Measurements from ENCODE around the gene CSAD. TPM values are rescaled to one million over a fixed set of nuclear protein-coding genes. Genes with fewer than 3 reads are reported as not detected.
"Not testable (repeated sequence)": the region's sequence is repeated elsewhere in the genome, so short reads cannot be mapped to it uniquely, and the experiment has no call there.

The CSAD gene
- polyA plus RNA-seq, 1 donor (not counting 4 experiments of a cell fraction or from before 2014, with no cell fraction given), result 19.5 TPM

DNA sequence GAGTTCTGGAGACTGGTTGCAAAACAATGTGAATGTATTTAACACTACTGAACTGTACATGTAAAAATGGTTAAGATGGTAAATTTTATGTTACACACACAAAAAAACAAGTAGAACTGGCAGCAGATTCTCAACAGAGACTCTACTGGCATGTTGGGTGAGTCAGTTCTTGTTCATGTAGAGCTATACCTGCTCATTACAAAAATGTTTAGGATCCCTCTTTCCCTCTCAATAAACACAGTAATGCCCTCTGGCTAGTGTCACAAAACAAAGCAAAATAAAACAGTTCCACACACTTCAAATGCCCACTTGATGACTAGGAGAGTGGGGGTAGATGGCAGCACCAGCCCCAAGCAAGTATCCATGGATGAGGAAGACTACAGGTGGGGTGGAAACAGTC lies 13.9 kb downstream of the CSAD start:
- dilution Hi-C loops (cut with MboI; ENCODE audit: extremely low pct_ligation_motif_present, low sequenced_read_pairs), result no loop called here
- DNase-seq (ENCODE audit: low read depth, low spot score) (no peak), FAIRE-seq (no peak)
- TF ChIP-seq EZH2 (IDR thresholded peaks at IDR 0.05; ENCODE audit: low read length), result no peak
- TF ChIP-seq, protein P1, sequence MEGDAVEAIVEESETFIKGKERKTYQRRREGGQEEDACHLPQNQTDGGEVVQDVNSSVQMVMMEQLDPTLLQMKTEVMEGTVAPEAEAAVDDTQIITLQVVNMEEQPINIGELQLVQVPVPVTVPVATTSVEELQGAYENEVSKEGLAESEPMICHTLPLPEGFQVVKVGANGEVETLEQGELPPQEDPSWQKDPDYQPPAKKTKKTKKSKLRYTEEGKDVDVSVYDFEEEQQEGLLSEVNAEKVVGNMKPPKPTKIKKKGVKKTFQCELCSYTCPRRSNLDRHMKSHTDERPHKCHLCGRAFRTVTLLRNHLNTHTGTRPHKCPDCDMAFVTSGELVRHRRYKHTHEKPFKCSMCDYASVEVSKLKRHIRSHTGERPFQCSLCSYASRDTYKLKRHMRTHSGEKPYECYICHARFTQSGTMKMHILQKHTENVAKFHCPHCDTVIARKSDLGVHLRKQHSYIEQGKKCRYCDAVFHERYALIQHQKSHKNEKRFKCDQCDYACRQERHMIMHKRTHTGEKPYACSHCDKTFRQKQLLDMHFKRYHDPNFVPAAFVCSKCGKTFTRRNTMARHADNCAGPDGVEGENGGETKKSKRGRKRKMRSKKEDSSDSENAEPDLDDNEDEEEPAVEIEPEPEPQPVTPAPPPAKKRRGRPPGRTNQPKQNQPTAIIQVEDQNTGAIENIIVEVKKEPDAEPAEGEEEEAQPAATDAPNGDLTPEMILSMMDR (optimal IDR thresholded peaks at IDR 0.05 in 1 of 3, IDR thresholded peaks at IDR 0.05 in 1 of 3, conservative IDR thresholded peaks at IDR 0.05 in 1 of 3; ENCODE audit: extremely low read depth in 1 of 3, insufficient read depth in 2 of 3, low read length in 3 of 3), result no peak
- Histone ChIP-seq H4K20me1 (ENCODE audit: control insufficient read depth, extremely low read depth, insufficient read depth, low read length) (no peaks in the 10 kb centered on the region), H3K79me2 (ENCODE audit: control insufficient read depth, insufficient read depth, low read length) (no peaks in the 10 kb centered on the region), H3K36me3 (ENCODE audit: control insufficient read depth in 2 of 2, extremely low read depth in 1 of 2, insufficient read depth in 2 of 2, low read length in 2 of 2) (peaks cover 0 to 7% of the 10 kb centered on the region in 2 experiments), H3K4me2 (ENCODE audit: control insufficient read depth, extremely low read depth, insufficient read depth, low read depth, low read length) (no peak overlapping the region), H3K27ac (ENCODE audit: control insufficient read depth, insufficient read depth, low read length) (no peak overlapping the region), H2AFZ (ENCODE audit: control insufficient read depth, low read length) (no peak overlapping the region), H3K9me1 (ENCODE audit: control insufficient read depth, extremely low read depth, insufficient read depth, low read length) (no peaks in the 10 kb centered on the region), H3K27me3 (ENCODE audit: control insufficient read depth, extremely low read depth, insufficient read depth, low read length) (no peaks in the 10 kb centered on the region), H3K4me3 (ENCODE audit: control insufficient read depth in 2 of 3, extremely low read depth in 1 of 3, insufficient read depth in 2 of 3, low read depth in 1 of 3, low read length in 3 of 3) (no peak overlapping the region), H3K9me3 (ENCODE audit: control insufficient read depth, low read depth, low read length) (no peaks in the 10 kb centered on the region), H3K4me1 (ENCODE audit: control insufficient read depth, extremely low read depth, insufficient read depth, low read length) (peaks cover 7% of the 10 kb centered on the region), H3K9ac (ENCODE audit: control insufficient read depth, extremely low read depth, insufficient read depth, low read length) (no peak overlapping the region)

DNA sequence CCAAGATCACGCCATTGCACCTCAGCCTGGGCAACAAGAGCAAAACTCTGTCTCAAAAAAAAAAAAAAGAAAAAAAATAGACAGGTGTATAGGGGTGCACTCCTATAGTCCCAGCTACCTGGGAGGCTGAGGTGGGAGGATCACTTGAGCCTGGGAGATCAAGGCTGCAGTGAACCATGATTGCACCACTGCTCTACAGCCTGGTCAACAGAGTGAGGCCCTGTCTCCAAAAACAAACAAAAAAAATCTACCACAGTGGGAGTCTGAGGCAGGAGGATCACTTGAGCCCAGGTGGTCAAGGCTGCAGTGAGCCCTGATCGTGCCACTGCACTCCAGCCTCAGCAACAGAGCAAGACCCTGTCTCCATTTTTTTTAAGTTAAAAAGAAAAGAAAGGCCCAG lies 17.7 kb downstream of the CSAD start:
- dilution Hi-C loops (cut with MboI; ENCODE audit: extremely low pct_ligation_motif_present, low sequenced_read_pairs); H3K9me1 ChIP-seq (ENCODE audit: control insufficient read depth, extremely low read depth, insufficient read depth, low read length); DNase-seq (ENCODE audit: low read depth, low spot score); H3K4me2 ChIP-seq (ENCODE audit: control insufficient read depth, extremely low read depth, insufficient read depth, low read depth, low read length); H3K4me3 ChIP-seq (ENCODE audit: control insufficient read depth in 2 of 3, extremely low read depth in 1 of 3, insufficient read depth in 2 of 3, low read depth in 1 of 3, low read length in 3 of 3); H3K4me1 ChIP-seq (ENCODE audit: control insufficient read depth, extremely low read depth, insufficient read depth, low read length); H3K27ac ChIP-seq (ENCODE audit: control insufficient read depth, insufficient read depth, low read length); FAIRE-seq; H3K27me3 ChIP-seq (ENCODE audit: control insufficient read depth, extremely low read depth, insufficient read depth, low read length); H4K20me1 ChIP-seq (ENCODE audit: control insufficient read depth, extremely low read depth, insufficient read depth, low read length); H3K36me3 ChIP-seq (ENCODE audit: control insufficient read depth in 2 of 2, extremely low read depth in 1 of 2, insufficient read depth in 2 of 2, low read length in 2 of 2); H3K79me2 ChIP-seq (ENCODE audit: control insufficient read depth, insufficient read depth, low read length); H3K9ac ChIP-seq (ENCODE audit: control insufficient read depth, extremely low read depth, insufficient read depth, low read length); H2AFZ ChIP-seq (ENCODE audit: control insufficient read depth, low read length); H3K9me3 ChIP-seq (ENCODE audit: control insufficient read depth, low read depth, low read length): not testable (repeated sequence)

All from keratinocyte (primary cell).